HCT116 (cell line): ENCODE results near the gene CD63. TPM values are rescaled to one million over a fixed set of nuclear protein-coding genes. Genes with fewer than 3 reads are reported as not detected.

Source experiments
- ATAC-seq: fragments of 200-7000 bp; cut with Tn5 transposase; 2 replicates; pipeline ENCODE4 v1.9.1; 2020; ENCODE audit warnings: mild to moderate bottlenecking, moderate library complexity
- BruUV-seq: library from RNA; stranded (reverse); fragments of 400-500 nt; replicated peaks from 2 replicates; lab custom pipeline; 2021; lab: Mats Ljungman, UMichigan
- CTCF ChIA-PET: fragments of 300-600 bp; sonication (Branson Sonifier 250); formaldehyde crosslinking; loops from one replicate; lab custom pipeline; 2021; ENCODE audit warnings: antibody characterized with exemption; lab: Charles Lee
- POLR2A ChIA-PET: fragments of 300-600, 350-600 bp; sonication (Branson Sonifier 250); formaldehyde crosslinking; loops from one replicate; lab custom pipeline; 2021; ENCODE audit warnings: antibody characterized with exemption; lab: Charles Lee
- RAD21 ChIA-PET, 2 experiments: fragments of 300-600 bp; sonication (Branson Sonifier 250); formaldehyde crosslinking; loops; one replicate each; lab custom pipeline; 2023; ENCODE audit warnings: low total read pairs in 2 of 2; ENCODE audit not compliant: uncharacterized antibody in 2 of 2, unreplicated experiment in 2 of 2, low non-redundant PET in 1 of 2; lab: Charles Lee
- DNase-seq: peaks from one replicate; pipeline ENCODE4 v3.0.0-alpha.2; 2010; ENCODE audit warnings: low read depth, low spot score
- H2AFZ ChIP-seq: fragments of 200-600 bp; shearing (Covaris generic), sonication (generic); 2 replicates; pipeline ENCODE4 v1.6.1; 2017; ENCODE audit warnings: low read depth, mixed run types, mixed read lengths, antibody characterized with exemption, low read length; ENCODE audit not compliant: poor library complexity, severe bottlenecking
- H3K27ac ChIP-seq: 2 replicates; pipeline ENCODE4 v1.5.1; 2012; ENCODE audit warnings: low read depth, low read length
- H3K27me3 ChIP-seq: fragments of 200-600 bp; sonication (generic); 2 replicates; pipeline ENCODE4 v1.6.1; 2016; ENCODE audit warnings: mixed run types, low read length, mixed read lengths; ENCODE audit not compliant: insufficient read depth
- H3K36me3 ChIP-seq, 2 experiments: fragments of 200-500 bp in 1 of 2; fragments of 200-600 bp in 1 of 2; sonication (Bioruptor generic) in 1 of 2; sonication (generic) in 1 of 2; 2 replicates each; pipeline versions ENCODE4 v1.5.1 to v1.6.1; 2014 to 2016; ENCODE audit warnings: low read length in 2 of 2, inconsistent platforms in 1 of 2, mixed read lengths in 1 of 2, mixed run types in 1 of 2; ENCODE audit not compliant: insufficient read depth in 2 of 2, control insufficient read depth in 1 of 2
- H3K4me1 ChIP-seq, 2 experiments: fragments of 200-600 bp in 1 of 2; sonication (generic) in 1 of 2; 2 replicates each; pipeline versions ENCODE4 v1.5.1 to v1.6.1; 2012 to 2017; ENCODE audit warnings: low read length in 2 of 2, inconsistent platforms in 1 of 2, mild to moderate bottlenecking in 1 of 2, mixed read lengths in 1 of 2, mixed run types in 1 of 2, moderate library complexity in 1 of 2; ENCODE audit not compliant: insufficient read depth in 2 of 2, control insufficient read depth in 1 of 2
- H3K4me2 ChIP-seq: fragments of 200-600 bp; sonication (generic); 2 replicates; pipeline ENCODE4 v1.6.1; 2017; ENCODE audit warnings: mixed run types, low read length, mixed read lengths
- H3K4me3 ChIP-seq, 2 experiments: fragments of 200-600 bp in 1 of 2; sonication (generic) in 1 of 2; replicated peaks in 1 of 2; 2 replicates each; pipeline ENCODE4 v1.5.1; 2011 to 2016; ENCODE audit warnings: low read length in 2 of 2, control low read depth in 1 of 2, low read depth in 1 of 2, mild to moderate bottlenecking in 1 of 2, mixed read lengths in 1 of 2, mixed run types in 1 of 2
- H3K79me2 ChIP-seq: fragments of 200-600 bp; sonication (generic); 2 replicates; pipeline ENCODE4 v1.6.1; 2017; ENCODE audit warnings: mild to moderate bottlenecking, mixed run types, low read length, moderate library complexity, mixed read lengths; ENCODE audit not compliant: insufficient read depth
- H3K9ac ChIP-seq: fragments of 200-600 bp; sonication (generic); 2 replicates; pipeline ENCODE4 v1.6.1; 2016; ENCODE audit warnings: low read length, mixed read lengths
- H3K9me2 ChIP-seq: fragments of 200-600 bp; sonication (generic), shearing (Covaris generic); 2 replicates; pipeline ENCODE4 v1.6.1; 2017; ENCODE audit warnings: mixed run types, mild to moderate bottlenecking, moderate library complexity; ENCODE audit not compliant: insufficient read depth
- H3K9me3 ChIP-seq, 2 experiments: fragments of 200-500 bp in 1 of 2; fragments of 200-600 bp in 1 of 2; sonication (Bioruptor generic) in 1 of 2; sonication (generic) in 1 of 2; 2 replicates each; pipeline ENCODE4 v1.6.1; 2014 to 2017; ENCODE audit warnings: low read length in 2 of 2, mixed read lengths in 2 of 2, inconsistent platforms in 1 of 2, low read depth in 1 of 2, mild to moderate bottlenecking in 1 of 2, mixed run types in 1 of 2, moderate library complexity in 1 of 2; ENCODE audit not compliant: control insufficient read depth in 1 of 2, insufficient read depth in 1 of 2
- H4K20me1 ChIP-seq: fragments of 200-600 bp; sonication (generic), shearing (Covaris generic); 2 replicates; pipeline ENCODE4 v1.6.1; 2017; ENCODE audit warnings: mixed run types, mild to moderate bottlenecking, moderate library complexity; ENCODE audit not compliant: insufficient read depth
- CBX3 ChIP-seq: IDR thresholded peaks from 2 replicates; pipeline ENCODE4 v1.6.1; 2012; ENCODE audit warnings: low read depth
- CEBPB ChIP-seq: IDR thresholded peaks from 2 replicates; pipeline ENCODE4 v1.6.1; 2012; ENCODE audit warnings: low read depth
- CTCF ChIP-seq, 3 experiments: fragments of 200-600 bp in 1 of 3; sonication (generic) in 1 of 3; IDR thresholded peaks in 2 of 3; conservative IDR thresholded peaks in 1 of 3; 2 replicates each; pipeline ENCODE4 v1.5.1; 2012 to 2017; ENCODE audit warnings: low read depth in 2 of 3, low read length in 2 of 3, antibody characterized with exemption in 1 of 3, borderline replicate concordance in 1 of 3, control low read depth in 1 of 3, mild to moderate bottlenecking in 1 of 3, mixed read lengths in 1 of 3, mixed run types in 1 of 3, moderate library complexity in 1 of 3; ENCODE audit not compliant: insufficient read depth in 1 of 3
- ELF1 ChIP-seq: IDR thresholded peaks from 2 replicates; pipeline ENCODE4 v1.6.1; 2012; ENCODE audit warnings: low read depth, borderline replicate concordance
- EZH2phosphoT487 ChIP-seq: fragments of 200-600 bp; IDR thresholded peaks from 2 replicates; pipeline ENCODE4 v1.6.1; 2018; ENCODE audit warnings: antibody characterized with exemption, borderline replicate concordance
- FOSL1 ChIP-seq: IDR thresholded peaks from 2 replicates; pipeline ENCODE4 v1.6.1; 2012; ENCODE audit warnings: low read depth
- JUND ChIP-seq: IDR thresholded peaks from 2 replicates; pipeline ENCODE4 v1.6.1; 2012
- POLR2A ChIP-seq: IDR thresholded peaks from 2 replicates; pipeline ENCODE4 v1.7.0; 2011; ENCODE audit warnings: borderline replicate concordance; ENCODE audit not compliant: insufficient read depth, insufficient read length; ENCODE audit errors: extremely low read depth
- POLR2AphosphoS5 ChIP-seq: IDR thresholded peaks from 2 replicates; pipeline ENCODE4 v1.6.1; 2011; ENCODE audit warnings: mild to moderate bottlenecking, low read depth, low read length, moderate library complexity
- RAD21 ChIP-seq: IDR thresholded peaks from 2 replicates; pipeline ENCODE4 v1.6.1; 2012; ENCODE audit warnings: low read depth, mild to moderate bottlenecking
- REST ChIP-seq: IDR thresholded peaks from 2 replicates; pipeline ENCODE4 v1.6.1; 2012; ENCODE audit warnings: low read depth
- SIN3A ChIP-seq: IDR thresholded peaks from 2 replicates; pipeline ENCODE4 v1.6.1; 2012; ENCODE audit warnings: low read depth
- SP1 ChIP-seq: IDR thresholded peaks from 2 replicates; pipeline ENCODE4 v1.6.1; 2012; ENCODE audit warnings: low read depth
- SRF ChIP-seq: IDR thresholded peaks from 2 replicates; pipeline ENCODE4 v1.6.1; 2012; ENCODE audit warnings: low read depth
- TCF7L2 ChIP-seq: IDR thresholded peaks from 2 replicates; pipeline ENCODE4 v1.7.0; 2011; ENCODE audit warnings: borderline replicate concordance, inconsistent platforms; ENCODE audit not compliant: insufficient read depth, insufficient read length; ENCODE audit errors: extremely low read depth
- YY1 ChIP-seq: IDR thresholded peaks from 2 replicates; pipeline ENCODE4 v1.6.1; 2011; ENCODE audit warnings: low read length, low read depth, moderate library complexity, mild to moderate bottlenecking; ENCODE audit not compliant: insufficient replicate concordance; ENCODE audit errors: extremely low read depth
- ZNF274 ChIP-seq: fragments of 200-500 bp; sonication (Bioruptor generic); IDR thresholded peaks from 2 replicates; pipeline ENCODE4 v1.6.1; 2014; ENCODE audit warnings: mild to moderate bottlenecking, low read depth, low read length, inconsistent platforms
- intact Hi-C: fragments of 100-400 bp; cut with micrococcal nuclease; formaldehyde crosslinking; loops from 2 replicates; pipeline ENCODE4 v1.10.0; 2022
- total RNA-seq: library from RNA; stranded (reverse); gene quantifications from one replicate; pipeline ENCODE4 v1.2.1, GENCODE V29; 2021; ENCODE audit not compliant: unreplicated experiment
- TF ChIP-seq, protein P1 (sequence below): IDR thresholded peaks from 2 replicates; pipeline ENCODE4 v1.6.1; 2011; ENCODE audit warnings: mild to moderate bottlenecking, low read length, moderate library complexity; ENCODE audit not compliant: insufficient replicate concordance; ENCODE audit errors: extremely low read depth

The CD63 gene
- total RNA-seq, 1 experiment from 2014 or later: 355 TPM

- BruUV-seq: no TSS peak
- ATAC-seq: no peak
- CTCF ChIA-PET: interaction anchor here (1.0 to 4.1 kb wide), 5 partner anchors 19 to 72 kb away, joined by 3 to 35 read pairs (median 4); a partner anchor contains a TSS
- 0 out of 4 replicates have a peak, but pooled peaks cover 2 to 9% of the 10 kb centered on the region in 2 experiments for H3K36me3 ChIP-seq
- no peak overlapping the region for H3K4me3 ChIP-seq
- no peaks in the 10 kb centered on the region for H3K9me3 ChIP-seq
- intact Hi-C loops: no loop called here
- peaks cover 14% of the 10 kb centered on the region for H3K79me2 ChIP-seq
- H3K4me2 ChIP-seq: no peak overlapping the region; the same call in 1 of the 2 replicates
- RAD21 ChIA-PET: no interaction called here
- no peaks in the 10 kb centered on the region for H3K27me3 ChIP-seq
- POLR2A ChIA-PET: no interaction called here
- peaks cover 33 to 60% of the 10 kb centered on the region in 2 experiments for H3K4me1 ChIP-seq
- no peak overlapping the region for H3K27ac ChIP-seq
- TF ChIP-seq POLR2AphosphoS5 (no peak), TCF7L2 (no peak), JUND (no peak), YY1 (no peak), EZH2phosphoT487 (no peak), SP1 (no peak), POLR2A (no peak), ELF1 (no peak), RAD21 (no peak), CTCF (IDR thresholded peaks at IDR 0.05 in 2 of 3, conservative IDR thresholded peaks at IDR 0.05 in 1 of 3; ENCODE audit: borderline replicate concordance in 1 of 3, insufficient read depth in 1 of 3, low read depth in 2 of 3, low read length in 2 of 3) (no peak), SRF (no peak), FOSL1 (no peak), REST (no peak), ZNF274 (no peak), CEBPB (no peak), SIN3A (no peak), CBX3 (no peak)
- TF ChIP-seq, protein P1, sequence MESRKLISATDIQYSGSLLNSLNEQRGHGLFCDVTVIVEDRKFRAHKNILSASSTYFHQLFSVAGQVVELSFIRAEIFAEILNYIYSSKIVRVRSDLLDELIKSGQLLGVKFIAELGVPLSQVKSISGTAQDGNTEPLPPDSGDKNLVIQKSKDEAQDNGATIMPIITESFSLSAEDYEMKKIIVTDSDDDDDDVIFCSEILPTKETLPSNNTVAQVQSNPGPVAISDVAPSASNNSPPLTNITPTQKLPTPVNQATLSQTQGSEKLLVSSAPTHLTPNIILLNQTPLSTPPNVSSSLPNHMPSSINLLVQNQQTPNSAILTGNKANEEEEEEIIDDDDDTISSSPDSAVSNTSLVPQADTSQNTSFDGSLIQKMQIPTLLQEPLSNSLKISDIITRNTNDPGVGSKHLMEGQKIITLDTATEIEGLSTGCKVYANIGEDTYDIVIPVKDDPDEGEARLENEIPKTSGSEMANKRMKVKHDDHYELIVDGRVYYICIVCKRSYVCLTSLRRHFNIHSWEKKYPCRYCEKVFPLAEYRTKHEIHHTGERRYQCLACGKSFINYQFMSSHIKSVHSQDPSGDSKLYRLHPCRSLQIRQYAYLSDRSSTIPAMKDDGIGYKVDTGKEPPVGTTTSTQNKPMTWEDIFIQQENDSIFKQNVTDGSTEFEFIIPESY: no peak
- no peak for DNase-seq
- H2AFZ ChIP-seq: no peak overlapping the region
- no peak overlapping the region for H3K9ac ChIP-seq
- H4K20me1 ChIP-seq: no peaks in the 10 kb centered on the region
- no peaks in the 10 kb centered on the region for H3K9me2 ChIP-seq
Observed at GRCh38 chr12:55718624-55719275, 10.1 kb downstream of the CD63 start.
